RWPE1 (cell line): ENCODE data around the gene MPPE1.

Source experiments
- CTCF ChIA-PET: fragments of 350-600 bp; sonication (Branson Sonifier 250); formaldehyde crosslinking; extraction: SDS; loops from one replicate; lab custom pipeline; 2021; lab: Yijun Ruan, JAX
- POLR2A ChIA-PET: fragments of 400-600 bp; formaldehyde crosslinking; extraction: SDS; loops from one replicate; lab custom pipeline; 2020; ENCODE audit warnings: antibody characterized with exemption; ENCODE audit not compliant: low non-redundant PET; lab: Yijun Ruan, JAX
- DNase-seq: peaks from one replicate; pipeline ENCODE4 v3.0.0; 2012; ENCODE audit warnings: low spot score
- H3K27ac ChIP-seq: fragments of 450-650 bp; 2 replicates; pipeline ENCODE4 v1.5.1; 2017
- CTCF ChIP-seq: fragments of 450-650 bp; conservative IDR thresholded peaks from 2 replicates; pipeline ENCODE4 v1.5.1; 2017; ENCODE audit warnings: low read depth, mild to moderate bottlenecking

Gene MPPE1

GRCh38 chr18:11885278-11885947 is 22.7 kb downstream of the MPPE1 start:
- no peak overlapping the region for H3K27ac ChIP-seq
- TF ChIP-seq CTCF, result no peak
- no peak for DNase-seq
- POLR2A ChIA-PET, result no interaction called here
- CTCF ChIA-PET, result no interaction called here

GRCh38 chr18:11884396-11885030 is 23.6 kb downstream of the MPPE1 start:
- POLR2A ChIA-PET, result no interaction called here
- CTCF ChIA-PET, result interaction anchor here (0.7 kb wide), 1 partner anchor 12 kb away, joined by 4 read pairs; no protein-coding TSS in a partner anchor
- no peak for DNase-seq
- TF ChIP-seq CTCF, result no peak
- no peak overlapping the region for H3K27ac ChIP-seq

GRCh38 chr18:11883153-11883552 is 25.0 kb downstream of the MPPE1 start:
- H3K27ac ChIP-seq, result no peak overlapping the region
- no peak for TF ChIP-seq CTCF
- POLR2A ChIA-PET, result no interaction called here
- no peak for DNase-seq
- CTCF ChIA-PET, result interaction anchor here (0.6 kb wide), 1 partner anchor 33 kb away, joined by 6 read pairs; no protein-coding TSS in a partner anchor

DNA sequence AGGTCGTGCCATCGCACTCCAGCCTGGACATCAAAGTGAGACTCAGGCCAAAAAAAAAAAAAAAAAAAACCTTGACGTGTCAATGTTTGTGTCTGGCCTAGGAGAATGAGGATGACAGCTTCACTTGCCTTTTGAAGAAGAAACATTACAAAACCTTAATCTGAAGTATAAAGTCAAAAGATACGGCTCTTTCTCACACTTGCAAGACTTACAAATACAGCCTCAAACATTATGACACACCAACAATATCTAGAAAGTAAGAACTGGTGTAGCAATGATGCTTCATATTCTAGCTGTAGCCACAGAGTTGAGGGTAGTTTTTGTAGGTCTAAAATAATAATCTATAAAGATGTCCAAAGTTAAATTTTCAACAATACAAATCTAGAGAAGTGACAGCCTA is 25.5 kb downstream of the MPPE1 start:
- CTCF ChIA-PET, result no interaction called here

DNA sequence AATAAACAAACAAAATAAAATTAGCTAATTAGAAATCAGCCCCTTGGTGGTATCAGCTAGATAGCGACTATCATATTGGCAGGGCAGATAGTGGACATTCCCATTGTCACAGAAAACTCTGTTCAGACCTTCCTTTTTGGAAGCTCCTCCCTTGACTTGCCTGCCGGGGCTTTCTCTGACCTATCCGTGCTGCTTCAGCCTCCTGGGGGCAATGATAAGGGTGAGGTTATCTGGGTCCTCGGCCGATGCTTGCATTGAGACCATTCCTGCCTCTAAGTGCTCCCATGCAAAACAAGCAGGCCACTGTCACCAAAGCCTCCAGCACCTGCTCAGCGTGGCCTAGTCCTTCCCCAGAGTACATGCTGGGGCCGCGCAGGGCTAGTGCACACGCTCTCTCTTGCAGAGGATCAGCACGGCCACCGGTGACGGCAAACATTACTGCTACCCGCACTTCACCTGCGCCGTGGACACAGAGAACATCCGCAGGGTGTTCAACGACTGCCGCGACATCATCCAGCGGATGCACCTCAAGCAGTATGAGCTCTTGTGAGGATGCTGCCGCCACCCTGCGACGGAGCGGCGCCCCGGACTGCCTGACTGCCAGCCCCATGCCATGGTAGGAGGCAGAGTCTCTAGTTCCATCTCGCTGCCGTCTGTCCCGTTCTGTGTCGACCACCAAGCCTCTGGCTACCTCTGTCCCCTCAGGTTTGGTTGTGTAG is 27.4 kb downstream of the MPPE1 start:
- TF ChIP-seq CTCF, result no peak
- POLR2A ChIA-PET, result no interaction called here

More for the DNA sequence above, 25.5 kb downstream of the MPPE1 start:
- H3K27ac ChIP-seq, result no peak overlapping the region
- TF ChIP-seq CTCF, result no peak
- no peak for DNase-seq
- POLR2A ChIA-PET, result no interaction called here

GRCh38 chr18:11877497-11878135 is 30.5 kb downstream of the MPPE1 start:
- H3K27ac ChIP-seq, result no peak overlapping the region
- POLR2A ChIA-PET, result no interaction called here
- no peak for TF ChIP-seq CTCF
- DNase-seq, result no peak
- CTCF ChIA-PET, result interaction anchor here (1.2 to 1.4 kb wide), 2 partner anchors 118 to 144 kb away, joined by 3 to 5 read pairs; no protein-coding TSS in a partner anchor

More for the DNA sequence above, 27.4 kb downstream of the MPPE1 start:
- CTCF ChIA-PET, result interaction anchor here (0.6 to 0.9 kb wide), 3 partner anchors 59 to 148 kb away, joined by 3 to 4 read pairs (median 3); no protein-coding TSS in a partner anchor
- H3K27ac ChIP-seq, result no peak overlapping the region
- no peak for DNase-seq
